ENCODE data around the gene AASDHPPT.

AASDHPPT gene

DNA sequence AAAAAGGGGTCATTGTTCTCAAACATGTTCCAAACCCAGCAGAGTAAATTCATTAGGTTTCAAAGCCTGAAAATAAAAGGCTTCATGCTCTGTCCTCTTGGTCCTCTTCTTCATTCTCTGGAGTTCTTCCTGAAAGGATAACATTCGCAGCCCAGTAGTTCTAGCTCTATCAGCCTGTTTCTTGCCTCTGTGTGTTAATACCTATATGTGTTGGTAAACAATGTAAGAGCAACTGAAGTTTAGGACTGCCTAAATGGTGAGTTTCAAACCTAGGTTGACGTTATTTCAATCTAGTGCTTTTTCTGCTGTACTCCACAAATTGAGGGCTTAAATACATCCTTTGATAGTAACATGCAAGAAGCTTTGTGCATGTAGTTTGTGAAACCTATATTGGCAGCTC is 9.4 kb downstream of the AASDHPPT start:
- DNase-seq, result no peak

DNA sequence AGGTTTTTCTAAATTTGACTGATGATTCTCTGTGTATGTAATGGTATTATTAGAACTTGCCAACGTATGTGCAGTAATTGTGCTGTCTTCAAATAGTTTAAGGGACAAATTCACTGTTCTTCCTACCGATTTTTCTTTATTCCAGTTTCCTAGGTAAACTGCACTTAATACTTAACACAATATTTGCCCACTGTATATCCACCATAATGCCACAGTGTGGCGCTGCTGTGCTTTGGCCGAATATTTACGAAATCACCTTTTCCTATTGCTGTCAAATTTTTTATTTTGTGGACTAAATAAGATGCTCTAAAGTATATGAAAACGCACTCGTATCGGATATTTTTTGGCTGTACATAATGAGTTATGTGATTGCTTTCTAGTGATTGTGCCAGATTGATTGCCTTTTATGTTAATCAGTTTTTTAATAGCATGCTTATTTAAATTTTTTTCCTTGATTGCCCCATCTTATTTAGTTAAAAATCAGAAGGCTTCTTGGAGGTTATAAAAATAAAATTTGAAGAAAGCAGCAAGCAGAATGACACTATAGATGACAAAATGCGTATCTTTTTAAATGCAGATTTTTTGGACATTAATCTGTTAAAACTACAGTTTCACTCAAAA is 10.5 kb downstream of the AASDHPPT start:
- peak; percentile 41 for DNase-seq

- no peak for DNase-seq
These were observed 11.4 kb downstream of the AASDHPPT start for GRCh38 chr11:106088896-106089295.

DNA sequence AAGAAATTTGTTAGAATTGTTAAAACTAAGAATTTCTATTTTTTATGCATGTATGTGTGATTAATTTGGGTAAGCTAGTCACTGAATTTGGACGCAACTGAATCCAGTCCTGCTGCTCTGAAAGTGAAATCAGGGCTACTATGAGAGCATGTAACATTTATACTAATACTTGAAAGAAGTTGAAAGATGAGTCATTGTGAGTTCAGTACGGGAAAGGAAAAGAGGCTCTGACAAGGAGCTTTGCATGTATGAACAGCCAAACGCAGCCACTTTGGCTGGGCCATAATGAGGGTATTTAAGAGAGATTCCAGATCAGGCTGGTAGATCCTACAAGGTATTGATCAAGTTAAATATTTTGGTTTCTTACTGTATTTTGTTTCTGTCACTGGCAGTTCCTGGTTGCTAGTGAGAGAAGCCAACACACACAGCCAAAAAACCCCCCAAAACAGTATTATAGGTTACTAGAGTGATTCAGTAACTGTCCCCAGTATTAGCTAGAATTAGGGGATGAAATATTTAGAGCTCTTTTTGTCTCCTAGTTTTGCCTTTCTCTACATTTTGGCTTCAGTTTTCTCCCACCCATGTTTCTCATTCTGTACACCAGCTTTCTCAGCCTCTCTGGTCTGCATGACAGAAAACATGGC is 14.1 kb downstream of the AASDHPPT start:
- DNase-seq, result no peak

- DNase-seq, result no peak
These were observed 15.0 kb downstream of the AASDHPPT start for GRCh38 chr11:106092446-106092845.

DNA sequence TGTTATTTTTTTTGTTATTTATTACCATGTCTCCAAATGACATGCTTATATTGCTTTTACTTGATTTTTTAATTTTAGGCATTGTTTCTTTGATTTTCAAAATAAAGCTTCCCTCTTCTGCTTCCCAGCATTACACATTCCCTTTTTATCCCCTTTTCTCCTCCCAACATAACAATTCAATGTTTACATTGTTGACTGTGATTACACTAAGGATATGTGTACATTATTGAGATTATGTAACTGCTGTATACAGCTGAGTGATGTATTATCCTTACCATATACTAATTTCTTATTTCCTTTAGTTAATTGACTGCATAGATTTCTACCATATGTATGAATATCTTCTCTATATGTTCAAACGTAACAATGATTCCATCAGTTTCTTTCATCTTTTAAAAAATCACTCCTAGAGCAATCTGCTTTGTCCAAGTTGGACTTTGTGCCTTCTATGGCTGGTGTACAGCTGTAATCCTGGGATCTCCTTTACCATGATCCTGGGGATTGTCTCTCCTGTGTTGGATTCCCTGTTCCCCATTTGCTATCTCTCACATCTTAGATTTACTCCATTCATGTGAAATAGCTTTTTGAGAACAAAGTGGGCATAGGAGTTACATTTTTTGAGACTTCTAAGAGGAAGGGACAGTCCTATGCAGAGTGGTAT is 21.6 kb downstream of the AASDHPPT start:
- no peak for DNase-seq

GRCh38 chr11:106101370-106101769 is 23.9 kb downstream of the AASDHPPT start:
- DNase-seq, result no peak

- DNase-seq, result no peak
These were observed 24.4 kb downstream of the AASDHPPT start for GRCh38 chr11:106101819-106102218.

GRCh38 chr11:106105986-106106385 is 28.5 kb downstream of the AASDHPPT start:
- DNase-seq, result no peak

DNA sequence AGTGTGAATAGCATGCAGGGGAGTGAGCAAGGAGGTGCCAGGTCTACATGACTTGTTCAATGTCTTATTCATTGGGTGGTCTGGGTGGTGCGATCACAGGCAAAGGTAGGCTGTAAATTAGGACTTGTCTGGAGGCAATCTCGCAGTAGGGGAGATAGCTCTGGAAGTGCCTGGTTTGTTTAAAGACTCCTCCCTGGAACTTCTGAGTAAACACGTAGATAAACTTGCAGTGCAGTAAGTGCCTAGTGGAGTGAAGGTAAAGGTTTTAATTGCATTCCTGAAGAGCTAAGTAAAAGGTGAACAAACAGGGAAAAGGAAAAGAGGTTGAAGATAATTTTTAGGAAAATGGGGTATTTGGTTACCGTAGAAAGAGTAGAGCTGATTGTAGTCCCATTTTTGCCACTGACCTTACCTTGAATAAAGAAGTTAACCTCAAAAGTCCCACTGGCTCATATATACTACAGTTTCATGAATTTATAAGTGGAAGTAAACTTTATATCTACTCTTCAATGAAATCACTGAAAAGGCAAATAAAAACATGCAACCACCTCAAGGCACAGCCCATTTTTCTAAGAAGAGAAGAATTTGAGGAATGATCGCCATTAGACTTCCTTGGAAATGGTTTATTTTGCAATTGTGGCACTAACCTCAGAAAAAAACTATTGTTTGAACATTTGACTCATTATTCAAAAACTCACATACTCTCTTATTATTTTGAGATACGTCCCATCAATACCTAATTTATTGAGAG is 44.3 kb downstream of the AASDHPPT start:
- no peak for DNase-seq

DNA sequence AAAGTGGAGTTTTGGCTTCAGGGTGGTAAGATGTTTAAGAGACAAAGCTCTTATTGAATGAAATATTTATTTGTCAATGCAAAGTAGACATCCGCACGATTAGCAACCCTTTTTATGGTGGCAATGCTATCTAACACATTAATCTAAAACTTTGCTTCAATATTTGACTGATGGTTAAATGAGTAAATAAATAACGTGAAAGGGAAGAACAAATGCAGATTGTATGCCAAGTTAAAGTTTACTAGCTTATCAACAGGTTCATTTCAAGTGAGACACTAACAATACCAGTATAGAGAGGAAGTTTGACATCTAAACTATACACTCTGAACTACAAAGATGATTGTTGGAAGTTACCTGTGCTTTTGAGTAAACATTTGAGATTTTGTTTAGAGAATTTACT is 50.1 kb downstream of the AASDHPPT start:
- no peak for DNase-seq

DNA sequence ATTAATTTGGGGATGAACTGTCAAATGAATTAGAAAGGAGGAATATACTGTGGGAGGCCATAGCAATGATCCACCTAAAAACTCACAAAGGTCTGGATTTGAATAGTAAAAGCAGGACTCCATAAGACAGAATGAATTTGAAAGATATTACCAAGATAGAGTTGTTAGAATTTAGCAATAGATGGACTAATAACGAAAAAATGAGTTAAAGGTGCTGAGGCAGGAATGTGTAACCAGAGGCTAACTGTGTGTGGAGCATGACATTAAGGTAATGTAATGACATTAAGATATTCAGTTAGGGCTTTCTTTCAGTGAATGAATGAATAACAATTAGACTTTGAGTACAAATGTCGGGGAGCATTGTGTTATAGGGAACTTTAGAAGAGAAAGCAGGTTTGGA is 51.3 kb downstream of the AASDHPPT start:
- no peak for DNase-seq

GRCh38 chr11:106131998-106132397 is 54.5 kb downstream of the AASDHPPT start:
- no peak for DNase-seq

DNA sequence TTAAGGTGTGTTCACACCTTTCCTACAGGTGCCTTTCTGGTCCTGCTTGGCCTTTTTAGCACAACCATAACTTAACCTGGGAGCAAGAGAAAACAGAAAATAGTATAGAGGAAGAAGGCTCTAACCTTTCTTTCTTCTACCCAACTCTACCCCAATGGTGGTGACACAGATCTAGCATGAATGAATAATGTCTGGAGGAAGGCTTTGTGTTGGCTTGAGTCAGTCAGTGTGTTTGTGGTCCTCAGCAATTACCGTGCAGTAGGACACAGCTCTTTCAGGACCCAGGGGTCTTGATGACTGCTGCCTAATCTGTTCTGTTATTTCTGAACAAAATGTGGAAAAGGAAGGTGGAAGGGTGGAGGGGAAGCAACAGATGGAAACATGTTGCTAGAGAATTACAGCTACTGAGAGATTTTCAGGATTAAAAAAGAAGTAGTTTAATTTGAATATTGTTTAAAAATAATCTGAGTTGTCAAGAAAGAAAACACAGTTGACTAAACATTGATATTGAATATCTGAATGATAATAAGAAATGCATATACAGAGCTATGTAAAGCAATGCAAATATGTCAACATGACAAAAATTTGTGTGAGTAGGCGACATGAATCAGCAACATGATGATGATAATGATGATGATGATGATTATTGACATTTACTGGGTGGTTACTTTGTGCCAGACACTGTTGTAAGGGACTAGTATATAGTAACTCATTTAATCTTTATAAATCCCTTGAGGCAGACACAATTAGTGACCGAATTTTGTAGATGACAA is 55.3 kb downstream of the AASDHPPT start:
- DNase-seq, result no peak

DNA sequence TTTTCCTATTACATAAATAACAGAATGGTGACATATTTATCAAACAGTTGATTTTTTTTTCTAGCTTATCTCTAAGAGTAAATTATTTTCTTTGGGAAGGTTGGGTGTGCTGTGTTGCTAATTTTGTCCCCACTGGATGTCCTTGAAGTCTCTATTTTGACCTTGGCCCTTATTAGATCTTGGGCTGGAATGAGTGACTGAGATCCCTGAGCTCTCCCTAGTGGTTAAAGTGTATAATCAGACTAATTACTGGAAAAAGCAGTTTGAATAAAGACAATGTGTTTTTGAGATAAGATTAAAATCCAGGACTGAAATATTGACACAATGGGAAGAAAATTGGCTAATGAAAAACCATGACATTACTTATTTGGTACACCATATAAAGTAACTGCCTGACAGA is 56.1 kb downstream of the AASDHPPT start:
- DNase-seq, result no peak

DNA sequence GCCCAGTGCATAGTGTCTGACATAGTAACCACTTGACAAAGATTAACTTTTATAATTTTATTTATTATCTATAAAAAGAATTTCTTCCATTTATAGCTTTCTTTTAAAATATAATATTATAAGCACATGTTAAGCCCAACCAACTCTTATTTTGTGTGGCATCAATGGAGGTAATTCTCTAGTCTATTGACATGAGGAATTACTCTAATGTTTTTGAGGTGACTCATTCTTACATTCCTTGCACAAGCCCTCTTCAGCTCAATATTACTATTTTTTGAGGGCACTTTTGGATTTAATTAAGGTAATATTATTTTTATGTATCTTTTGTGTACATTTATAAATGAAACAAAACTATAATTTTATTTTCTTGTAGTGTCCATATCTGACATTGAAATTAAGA is 59.6 kb downstream of the AASDHPPT start:
- DNase-seq, result no peak

- no peak for DNase-seq
These were observed 60.3 kb downstream of the AASDHPPT start for GRCh38 chr11:106137758-106138157.

Measured in activated CD8-positive, alpha-beta memory T cell treated with anti-CD3 and anti-CD28 coated beads, Interleukin-2, amount 50 U/mL, for 4 hours (primary cell).